Stomach smooth muscle (tissue), 2 donors: ENCODE results near the gene FAS.
"Not testable (repeated sequence)": the region's sequence is repeated elsewhere in the genome, so short reads cannot be mapped to it uniquely, and the experiment has no call there.

Experiments used
- H3K27ac ChIP-seq: one replicate; pipeline ENCODE4 v1.7.0; 2013; ENCODE audit warnings: mild to moderate bottlenecking, low read length, inconsistent platforms
- H3K27me3 ChIP-seq, 2 donors: one replicate each; pipeline ENCODE4 v1.7.0; 2013; ENCODE audit warnings: low read length in 2 of 2; ENCODE audit not compliant: insufficient read depth in 2 of 2, control insufficient read depth in 1 of 2
- H3K36me3 ChIP-seq, 2 donors: one replicate each; pipeline ENCODE4 v1.7.0; 2013; ENCODE audit warnings: low read length in 2 of 2; ENCODE audit not compliant: control insufficient read depth in 2 of 2, insufficient read depth in 2 of 2
- H3K4me1 ChIP-seq: one replicate; pipeline ENCODE4 v1.7.0; 2013; ENCODE audit warnings: low read length; ENCODE audit not compliant: control insufficient read depth, insufficient read depth
- H3K4me3 ChIP-seq, 2 donors: one replicate each; pipeline ENCODE4 v1.7.0; 2013; ENCODE audit warnings: low read length in 2 of 2
- H3K9ac ChIP-seq, 2 donors: one replicate each; pipeline ENCODE4 v1.7.0; 2013; ENCODE audit warnings: low read length in 2 of 2, mild to moderate bottlenecking in 1 of 2
- H3K9me3 ChIP-seq, 2 donors: one replicate each; pipeline ENCODE4 v1.7.0; 2013; ENCODE audit warnings: low read length in 2 of 2; ENCODE audit not compliant: control insufficient read depth in 2 of 2
- donor health status: healthy.
- donor health status: Pancreatic carcinoma.

Gene FAS

DNA sequence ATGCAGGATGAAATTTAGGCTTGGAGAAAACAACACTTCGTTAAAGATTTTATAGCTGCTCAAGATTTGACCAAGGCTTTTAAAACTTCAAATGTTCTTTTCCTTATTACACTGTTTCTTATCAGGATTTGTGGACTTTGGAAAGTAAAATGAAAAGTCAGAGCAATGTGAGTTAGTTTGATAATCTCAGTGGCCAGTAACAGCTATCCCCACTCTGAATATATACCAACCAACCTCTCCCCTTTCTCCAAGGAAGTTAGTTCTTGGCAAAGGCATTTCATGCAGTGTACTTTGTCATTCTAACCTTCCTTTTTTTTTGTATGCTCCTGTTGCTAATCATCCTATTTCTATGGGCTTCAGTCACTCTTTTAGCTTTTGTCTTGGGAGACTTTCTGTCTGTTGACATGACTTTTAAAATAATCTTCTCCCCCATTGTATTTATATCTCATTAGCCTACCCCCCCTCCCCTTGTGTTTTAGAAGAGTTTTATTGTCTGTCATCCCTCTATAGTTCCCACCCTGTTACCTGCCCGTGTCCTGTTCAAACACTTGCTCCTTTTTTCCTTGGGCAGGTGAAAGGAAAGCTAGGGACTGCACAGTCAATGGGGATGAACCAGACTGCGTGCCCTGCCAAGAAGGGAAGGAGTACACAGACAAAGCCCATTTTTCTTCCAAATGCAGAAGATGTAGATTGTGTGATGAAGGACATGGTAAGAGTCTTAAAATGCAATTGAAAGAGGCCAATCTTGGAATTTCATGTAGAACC is 16.7 kb downstream of the FAS start:
- Histone ChIP-seq H3K27me3 (no peaks in the 10 kb centered on the region), H3K9ac (no peak overlapping the region), H3K4me3 (no peak overlapping the region), H3K36me3 (peaks cover 6 to 25% of the 10 kb centered on the region in 2 donors), H3K9me3 (no peaks in the 10 kb centered on the region), H3K27ac (no peak overlapping the region), H3K4me1 (no peaks in the 10 kb centered on the region)

DNA sequence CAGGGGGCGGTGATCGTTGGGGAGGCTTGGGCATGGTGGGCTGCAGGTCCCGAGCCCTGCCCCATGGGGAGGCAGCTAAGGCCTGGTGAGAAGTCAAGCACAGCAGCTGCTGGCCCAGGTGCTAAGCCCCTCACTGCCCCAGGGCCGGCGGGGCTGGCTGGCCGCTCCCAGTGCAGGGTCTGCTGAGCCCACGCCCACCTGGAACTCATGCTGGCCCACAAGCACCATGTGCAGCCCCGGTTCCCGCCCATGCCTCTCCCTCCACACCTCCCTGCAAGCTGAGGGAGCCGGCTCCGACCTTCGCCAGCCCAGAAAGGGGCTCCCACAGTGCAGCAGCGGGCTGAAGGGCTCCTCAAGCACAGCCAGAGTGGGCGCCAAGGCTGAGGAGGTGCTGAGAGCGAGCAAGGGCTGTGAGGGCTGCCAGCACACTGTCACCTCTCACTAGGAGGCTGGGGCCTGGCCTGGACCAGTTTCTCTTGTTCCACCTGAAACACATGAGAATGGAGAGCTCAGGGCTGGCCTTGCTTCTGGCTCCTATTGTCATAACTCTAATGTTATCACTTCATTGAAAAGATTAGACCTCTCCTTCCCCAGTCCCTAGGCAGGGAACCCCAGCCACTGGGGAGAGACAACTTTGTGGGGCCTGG is 28.2 kb downstream of the FAS start:
- H3K9ac ChIP-seq, H3K4me1 ChIP-seq, H3K36me3 ChIP-seq, H3K9me3 ChIP-seq, H3K27ac ChIP-seq, H3K27me3 ChIP-seq, H3K4me3 ChIP-seq: not testable (repeated sequence)

DNA sequence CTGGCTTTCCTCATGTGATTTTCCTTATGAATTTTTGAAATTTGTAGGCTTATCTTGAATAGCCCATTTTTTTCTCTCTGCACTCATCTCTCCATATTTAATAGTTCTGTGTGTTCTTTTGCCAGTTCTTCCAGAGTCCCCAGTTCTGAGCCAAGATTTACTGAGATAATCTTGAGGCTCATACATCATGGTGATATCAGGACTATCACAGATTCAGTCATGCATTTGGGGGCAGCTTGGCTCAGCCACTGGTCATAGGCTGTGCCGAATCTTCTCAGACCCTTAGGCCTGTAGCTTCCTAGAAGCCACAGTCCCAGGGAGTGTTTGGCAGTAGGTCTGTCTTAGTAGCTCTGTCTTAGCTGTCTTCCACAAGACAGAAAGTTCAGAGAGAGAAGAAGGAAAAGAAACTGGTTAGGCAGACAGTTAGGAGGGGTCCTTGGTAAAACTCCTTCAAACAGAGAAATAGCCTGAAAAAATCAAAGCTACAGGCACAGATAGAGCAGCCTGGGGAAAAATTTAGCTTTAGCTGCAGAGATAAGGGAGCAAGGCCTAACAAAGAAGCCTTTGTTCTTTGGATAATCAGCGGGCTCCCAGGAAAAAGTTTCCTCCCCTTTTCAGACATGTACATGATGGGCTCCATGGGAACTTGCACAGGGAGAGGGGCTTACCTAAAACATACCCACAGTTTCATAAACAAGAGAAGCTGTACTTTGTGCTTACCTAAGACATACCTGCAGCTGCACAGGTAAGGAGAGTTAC is 29.1 kb downstream of the FAS start:
- Histone ChIP-seq H3K27ac (no peak overlapping the region), H3K9ac (no peak overlapping the region), H3K27me3 (no peaks in the 10 kb centered on the region), H3K4me3 (no peak overlapping the region), H3K9me3 (no peaks in the 10 kb centered on the region), H3K4me1 (no peaks in the 10 kb centered on the region), H3K36me3 (peaks cover 0 to 8% of the 10 kb centered on the region in 2 donors)

DNA sequence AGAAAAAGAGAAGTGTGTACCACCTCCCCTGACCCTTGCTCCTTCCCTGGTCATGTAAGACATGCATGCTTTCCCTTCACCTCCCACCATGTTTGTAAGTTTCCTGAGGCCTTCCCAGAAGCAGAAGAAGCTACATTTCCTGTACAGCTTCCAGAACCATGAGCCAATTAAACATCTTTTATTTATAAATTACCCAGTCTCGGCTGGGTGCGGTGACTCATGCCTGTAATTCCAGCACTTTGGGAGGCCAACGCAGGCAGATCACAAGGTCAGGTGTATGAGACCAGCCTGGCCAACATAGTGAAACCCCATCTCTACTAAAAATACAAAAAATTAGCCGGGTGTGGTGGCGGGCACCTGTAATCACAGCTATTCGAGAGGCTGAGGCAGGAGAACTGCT is 30.9 kb downstream of the FAS start:
- H3K27me3 ChIP-seq, H3K9ac ChIP-seq, H3K9me3 ChIP-seq, H3K4me1 ChIP-seq, H3K36me3 ChIP-seq, H3K4me3 ChIP-seq, H3K27ac ChIP-seq: not testable (repeated sequence)

GRCh38 chr10:89022734-89023133 is 32.1 kb downstream of the FAS start:
- H3K4me3 ChIP-seq: no peak overlapping the region
- no peaks in the 10 kb centered on the region for H3K4me1 ChIP-seq
- no peaks in the 10 kb centered on the region for H3K27me3 ChIP-seq
- H3K9me3 ChIP-seq: no peaks in the 10 kb centered on the region
- no peak overlapping the region for H3K9ac ChIP-seq
- H3K27ac ChIP-seq: no peak overlapping the region
- peaks cover 0 to 4% of the 10 kb centered on the region in 2 donors for H3K36me3 ChIP-seq

GRCh38 chr10:89025453-89025852 is 34.9 kb downstream of the FAS start:
- Histone ChIP-seq H3K27me3 (no peaks in the 10 kb centered on the region), H3K4me3 (no peak overlapping the region), H3K27ac (no peak overlapping the region), H3K9ac (no peak overlapping the region), H3K36me3 (no peaks in the 10 kb centered on the region), H3K9me3 (no peaks in the 10 kb centered on the region), H3K4me1 (no peaks in the 10 kb centered on the region)

DNA sequence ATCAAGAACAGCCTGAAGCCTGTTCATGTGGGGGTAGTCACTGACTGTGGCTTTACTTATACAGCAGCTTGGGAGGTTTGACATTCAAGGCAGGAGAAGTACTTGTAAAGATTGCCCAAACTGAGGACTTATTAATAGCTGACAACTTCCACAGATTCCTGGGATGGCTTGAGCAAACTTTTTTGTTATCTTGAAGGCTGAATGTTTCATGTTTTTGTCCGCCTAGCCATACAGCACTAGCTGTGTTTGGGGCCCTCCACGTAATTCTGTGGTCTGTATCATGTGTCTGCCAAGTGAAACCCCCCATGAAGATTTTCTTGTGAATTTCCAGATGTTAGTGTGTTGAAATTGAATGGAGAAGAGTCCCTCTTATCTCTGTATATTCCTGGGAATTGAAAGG is 38.6 kb downstream of the FAS start:
- Histone ChIP-seq H3K36me3 (no peaks in the 10 kb centered on the region), H3K9me3 (no peaks in the 10 kb centered on the region), H3K27ac (no peak overlapping the region), H3K27me3 (no peaks in the 10 kb centered on the region), H3K4me3 (no peak overlapping the region), H3K4me1 (no peaks in the 10 kb centered on the region), H3K9ac (no peak overlapping the region)

- H3K4me3 ChIP-seq: peak overlapping the region in 1 of 2 donors; percentile 47
- no peaks in the 10 kb centered on the region for H3K27me3 ChIP-seq
- H3K4me1 ChIP-seq: no peaks in the 10 kb centered on the region
- H3K9ac ChIP-seq: no peak overlapping the region
- H3K36me3 ChIP-seq: no peaks in the 10 kb centered on the region
- H3K9me3 ChIP-seq: no peaks in the 10 kb centered on the region
- H3K27ac ChIP-seq: no peak overlapping the region
Measured at GRCh38 chr10:89029785-89030437, 39.3 kb downstream of the FAS start.

DNA sequence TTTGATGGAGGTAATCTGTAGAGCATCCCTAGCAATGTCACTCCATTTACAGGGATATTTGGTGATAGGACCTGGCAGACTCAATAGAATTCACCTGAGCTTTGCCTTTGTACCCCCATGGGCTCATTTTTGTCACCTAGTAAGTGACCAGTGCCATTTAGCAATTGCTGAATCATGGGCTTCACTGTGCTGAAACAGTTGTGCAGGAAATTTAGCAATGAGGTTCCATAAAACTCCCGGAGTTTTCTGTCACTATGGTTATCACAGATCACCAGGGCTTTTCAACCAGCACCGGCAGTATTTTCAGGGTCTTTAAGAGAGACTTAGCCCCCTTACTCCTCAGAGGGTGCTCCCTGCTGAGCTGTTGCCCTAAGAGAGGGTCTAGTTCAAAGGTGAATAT is 40.2 kb downstream of the FAS start:
- no peaks in the 10 kb centered on the region for H3K4me1 ChIP-seq
- H3K27me3 ChIP-seq: no peaks in the 10 kb centered on the region
- no peak overlapping the region for H3K9ac ChIP-seq
- H3K4me3 ChIP-seq: no peak overlapping the region
- no peak overlapping the region for H3K27ac ChIP-seq
- H3K9me3 ChIP-seq: no peaks in the 10 kb centered on the region
- H3K36me3 ChIP-seq: no peaks in the 10 kb centered on the region

DNA sequence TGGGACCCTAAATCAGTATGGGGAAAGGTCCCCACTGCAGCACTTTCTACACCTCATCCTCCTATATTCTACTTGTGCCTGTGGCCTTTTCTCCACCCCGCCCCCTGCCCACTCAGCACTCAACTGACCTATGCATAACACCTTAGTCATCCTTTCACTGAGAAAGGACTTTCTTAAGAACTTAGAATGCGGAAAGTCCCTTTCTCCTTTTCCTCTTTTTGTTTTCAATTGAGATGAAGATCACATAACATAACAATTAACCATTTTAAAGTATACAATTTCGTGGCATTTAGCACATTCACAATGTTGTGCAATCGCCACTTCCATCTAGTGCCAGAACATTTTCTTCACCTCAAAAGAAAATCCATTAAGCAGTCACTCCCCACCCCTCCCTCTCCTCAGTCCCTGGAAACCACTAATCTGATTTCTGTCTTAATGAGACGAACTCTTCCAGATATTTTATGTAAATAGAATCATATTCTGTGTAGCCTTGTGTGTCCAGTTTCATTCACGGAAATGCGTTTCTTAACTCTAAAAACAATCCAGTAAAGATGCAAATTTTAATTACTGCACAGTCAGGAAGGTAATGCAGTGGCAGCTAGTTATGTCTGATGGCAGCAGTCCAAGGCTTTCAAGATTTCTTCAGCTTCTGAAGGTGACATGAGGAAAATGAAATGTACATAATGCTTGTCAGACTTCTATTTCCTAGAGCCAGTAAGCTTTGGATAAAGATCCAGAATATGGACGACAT is 41.7 kb downstream of the FAS start:
- Histone ChIP-seq H3K27me3 (no peaks in the 10 kb centered on the region), H3K4me1 (no peaks in the 10 kb centered on the region), H3K9ac (no peak overlapping the region), H3K27ac (no peak overlapping the region), H3K9me3 (no peaks in the 10 kb centered on the region), H3K36me3 (no peaks in the 10 kb centered on the region), H3K4me3 (no peak overlapping the region)
